HepG2 (cell line): ENCODE data around the gene WDR35. TPM values are rescaled to one million over a fixed set of nuclear protein-coding genes. Genes with fewer than 3 reads are reported as not detected.

ENCODE experiments used
- BATF2 ChIP-seq: sonication (generic); formaldehyde crosslinking; IDR thresholded peaks from 2 replicates; pipeline ENCODE4 v1.8.0; 2022; ENCODE audit warnings: mild to moderate bottlenecking, missing genetic modification reagents, moderate library complexity
- BRF2 ChIP-seq: sonication (generic); formaldehyde crosslinking; IDR thresholded peaks from 2 replicates; pipeline ENCODE4 v1.8.1; 2022; ENCODE audit warnings: mild to moderate bottlenecking, missing genetic modification reagents
- FOSL2 ChIP-seq: sonication (generic); formaldehyde crosslinking; IDR thresholded peaks from 2 replicates; pipeline ENCODE4 v1.4.0; 2020; ENCODE audit warnings: missing genetic modification reagents
- HHEX ChIP-seq: IDR thresholded peaks from 2 replicates; pipeline ENCODE4 v1.6.1; 2016; ENCODE audit warnings: control low read depth
- IKZF1 ChIP-seq: fragments of 450-650 bp; IDR thresholded peaks from 2 replicates; pipeline ENCODE4 v1.7.1; 2016
- MIXL1 ChIP-seq: IDR thresholded peaks from 2 replicates; pipeline ENCODE4 v1.6.1; 2016
- NR2F1 ChIP-seq, 2 experiments: fragments of 450-650 bp in 1 of 2; formaldehyde crosslinking in 1 of 2; IDR thresholded peaks; 2 replicates each; pipeline versions ENCODE4 v1.5.0 to v1.6.1; 2016 to 2020; ENCODE audit warnings: mild to moderate bottlenecking in 1 of 2, missing compliant biosample characterization in 1 of 2, missing genetic modification reagents in 1 of 2, moderate library complexity in 1 of 2
- RNF219 ChIP-seq: sonication (generic); formaldehyde crosslinking; IDR thresholded peaks from 2 replicates; pipeline ENCODE4 v1.5.0; 2020; ENCODE audit warnings: mild to moderate bottlenecking, missing genetic modification reagents
- SIX1 ChIP-seq: sonication (generic); formaldehyde crosslinking; IDR thresholded peaks from 2 replicates; pipeline ENCODE4 v1.4.0; 2020; ENCODE audit warnings: missing genetic modification reagents, borderline replicate concordance
- SP2 ChIP-seq: sonication (generic); formaldehyde crosslinking; IDR thresholded peaks from 2 replicates; pipeline ENCODE4 v1.5.1; 2020; ENCODE audit warnings: mild to moderate bottlenecking, missing genetic modification reagents
- TCF12 ChIP-seq, 2 experiments: fragments of 450-650 bp in 1 of 2; sonication (generic) in 1 of 2; formaldehyde crosslinking in 1 of 2; IDR thresholded peaks; 2 replicates each; pipeline versions ENCODE4 v1.6.1 to v1.8.0; 2017 to 2022; ENCODE audit warnings: antibody characterized with exemption in 1 of 2, mild to moderate bottlenecking in 1 of 2, missing genetic modification reagents in 1 of 2, moderate library complexity in 1 of 2
- UBTF ChIP-seq: sonication (generic); formaldehyde crosslinking; IDR thresholded peaks from 2 replicates; pipeline ENCODE4 v1.4.0; 2020; ENCODE audit warnings: mild to moderate bottlenecking, missing genetic modification reagents
- ZBTB2 ChIP-seq: sonication (generic); formaldehyde crosslinking; IDR thresholded peaks from 2 replicates; pipeline ENCODE4 v1.8.0; 2022; ENCODE audit warnings: low read depth, missing genetic modification reagents
- ZBTB42 ChIP-seq: sonication (generic); formaldehyde crosslinking; IDR thresholded peaks from 2 replicates; pipeline ENCODE4 v1.5.0; 2020; ENCODE audit warnings: mild to moderate bottlenecking, missing genetic modification reagents
- ZNF326 ChIP-seq: sonication (generic); formaldehyde crosslinking; IDR thresholded peaks from 2 replicates; pipeline ENCODE4 v1.4.0; 2020; ENCODE audit warnings: missing genetic modification reagents, borderline replicate concordance
- ZNF558 ChIP-seq: sonication (generic); formaldehyde crosslinking; IDR thresholded peaks from 2 replicates; pipeline ENCODE4 v1.9.0; 2022; ENCODE audit warnings: mild to moderate bottlenecking, missing genetic modification reagents, borderline replicate concordance
- ZNF577 ChIP-seq: sonication (generic); formaldehyde crosslinking; IDR thresholded peaks from 2 replicates; pipeline ENCODE4 v1.4.0; 2020; ENCODE audit warnings: mild to moderate bottlenecking, low read depth, missing genetic modification reagents, borderline replicate concordance
- ZNF782 ChIP-seq: sonication (generic); formaldehyde crosslinking; IDR thresholded peaks from 2 replicates; pipeline ENCODE4 v1.4.0; 2020; ENCODE audit warnings: missing genetic modification reagents, mild to moderate bottlenecking, borderline replicate concordance
- ZNF883 ChIP-seq: sonication (generic); formaldehyde crosslinking; IDR thresholded peaks from 2 replicates; pipeline ENCODE4 v1.5.1; 2020; ENCODE audit warnings: mild to moderate bottlenecking, missing genetic modification reagents; ENCODE audit errors: not compliant biosample characterization
- ZSCAN12 ChIP-seq: sonication (generic); formaldehyde crosslinking; IDR thresholded peaks from 2 replicates; pipeline ENCODE4 v1.9.0; 2021; ENCODE audit warnings: mild to moderate bottlenecking, missing genetic modification reagents
- polyA plus RNA-seq, 8 experiments: library from polyadenylated mRNA; depleted of rRNA in 3 of 8; stranded (reverse) in 7 of 8; unstranded in 1 of 8; fragments of >200 nt; fragmentation: Illumina TruSeq in 4 of 8; extraction: Trizol in 4 of 8; gene quantifications; 2 replicates each; pipeline versions ENCODE4 v1.2.1 to v1.2.3, GENCODE V29; 2011 to 2016; ENCODE audit warnings: low read depth in 4 of 8, missing spikeins in 1 of 8, mixed read lengths in 1 of 8; ENCODE audit not compliant: insufficient read depth in 1 of 8
- total RNA-seq, 5 experiments: library from RNA; depleted of rRNA; stranded (reverse); fragments of >200 nt; fragmentation: Illumina TruSeq; extraction: Trizol; gene quantifications; 2 replicates each; pipeline ENCODE4 v1.2.3, GENCODE V29; 2016; ENCODE audit warnings: low read depth in 1 of 5

WDR35 gene
- total and polyA plus RNA-seq, 2 of the 13 experiments (the other 11 are each of a cell fraction or from before 2014, with no cell fraction given) = 11.1 to 19.6 TPM

- TF ChIP-seq ZNF883 (CRISPR knock-in tag) (peak; percentile 98), ZBTB42 (CRISPR knock-in tag) (0 out of 2 replicates have a peak, but pooled peaks have one; percentile 23), NR2F1 (CRISPR knock-in tag; IDR thresholded peaks at IDR 0.05) (no peak), TCF12 (IDR thresholded peaks at IDR 0.05) (no peak), TCF12 (CRISPR knock-in tag; IDR thresholded peaks at IDR 0.05) (peak; percentile 64; the same call in 1 of the 2 replicates), ZNF558 (CRISPR knock-in tag) (peak; percentile 99), BRF2 (CRISPR knock-in tag) (peak; percentile 7; the same call in 1 of the 2 replicates), SIX1 (CRISPR knock-in tag) (no peak; the same call in 1 of the 2 replicates), MIXL1 (CRISPR knock-in tag) (no peak; the same call in none of the 2 replicates), FOSL2 (CRISPR knock-in tag) (peak; percentile 50; the same call in 1 of the 2 replicates), ZNF326 (CRISPR knock-in tag) (peak; percentile 60; the same call in 1 of the 2 replicates), RNF219 (CRISPR knock-in tag) (no peak; the same call in 1 of the 2 replicates), IKZF1 (no peak), ZBTB2 (CRISPR knock-in tag) (peak; percentile 50; the same call in 1 of the 2 replicates), BATF2 (no peak), UBTF (CRISPR knock-in tag) (peak; percentile 84), ZNF577 (CRISPR knock-in tag) (no peak), HHEX (CRISPR knock-in tag) (peak; percentile 33; the same call in 1 of the 2 replicates), ZSCAN12 (peak; percentile 45; the same call in 1 of the 2 replicates), ZNF782 (CRISPR knock-in tag) (peak; percentile 93; the same call in 1 of the 2 replicates), SP2 (CRISPR knock-in tag) (0 out of 2 replicates have a peak, but pooled peaks have one; percentile 49)
Observed at GRCh38 chr2:19901442-19902215, 88.3 kb downstream of the WDR35 start, which contains the start of gene TTC32 (continued).
